NK-92 (cell line): ENCODE results near the gene SOCS1.
"Not testable (repeated sequence)": the region's sequence is repeated elsewhere in the genome, so short reads cannot be mapped to it uniquely, and the experiment has no call there.

ENCODE experiments used
- DNase-seq: peaks from one replicate; lab custom pipeline; 2025; ENCODE audit not compliant: unreplicated experiment; lab: John Stamatoyannopoulos, UW

Gene SOCS1, protein sequence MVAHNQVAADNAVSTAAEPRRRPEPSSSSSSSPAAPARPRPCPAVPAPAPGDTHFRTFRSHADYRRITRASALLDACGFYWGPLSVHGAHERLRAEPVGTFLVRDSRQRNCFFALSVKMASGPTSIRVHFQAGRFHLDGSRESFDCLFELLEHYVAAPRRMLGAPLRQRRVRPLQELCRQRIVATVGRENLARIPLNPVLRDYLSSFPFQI

DNA sequence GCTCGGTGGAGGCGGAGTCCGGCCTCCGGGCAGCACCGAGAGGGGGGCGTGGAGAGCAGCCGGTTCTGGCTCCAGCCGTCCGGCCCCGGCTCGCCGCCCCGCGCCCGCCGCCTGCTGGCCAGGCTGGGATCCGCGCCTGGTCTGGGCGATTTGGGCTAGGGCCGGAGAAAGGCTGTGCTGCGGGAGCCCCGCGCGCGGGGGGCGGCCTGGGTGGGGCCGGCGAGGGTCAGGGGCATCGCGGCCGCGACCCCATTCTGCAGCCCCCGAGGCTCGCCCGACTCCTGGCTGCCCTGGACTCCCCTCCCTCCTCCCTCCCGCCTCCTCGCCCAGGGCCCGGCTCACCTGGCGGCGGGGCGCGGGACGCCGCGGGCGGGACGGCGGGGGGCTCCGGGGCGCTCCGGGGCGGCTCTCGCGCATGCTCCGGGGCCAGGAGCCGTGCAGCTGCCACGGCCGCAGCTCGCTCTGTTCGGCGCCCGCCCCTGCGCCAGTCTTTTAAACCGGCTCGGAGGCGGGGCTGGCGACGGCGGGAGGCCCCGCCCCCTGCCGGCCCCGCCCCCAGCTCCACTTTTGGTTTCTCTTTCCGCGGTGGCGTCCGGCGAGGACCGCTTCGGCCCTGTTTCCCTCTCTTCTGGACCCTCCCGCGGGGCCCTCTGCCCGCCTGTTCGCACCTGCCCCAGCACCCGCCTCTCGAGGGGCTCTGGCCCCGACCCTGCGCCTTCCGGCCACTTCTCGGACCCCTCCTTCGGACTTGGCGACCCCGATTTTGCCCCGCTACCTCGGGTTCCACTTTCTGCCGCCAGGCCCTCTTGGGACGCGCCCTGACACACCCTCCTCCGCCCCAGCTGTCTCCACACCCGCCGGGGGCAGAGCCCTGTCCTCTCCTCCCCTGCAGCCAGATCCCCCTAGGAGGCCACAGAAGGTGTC, at the start of gene SOCS1:
SOCS1 (minus strand) TSS at position 468 of the 924 bp plus-strand sequence. CDS start 726 bp downstream, outside the sequence.
- peak; percentile 27 for DNase-seq

DNA sequence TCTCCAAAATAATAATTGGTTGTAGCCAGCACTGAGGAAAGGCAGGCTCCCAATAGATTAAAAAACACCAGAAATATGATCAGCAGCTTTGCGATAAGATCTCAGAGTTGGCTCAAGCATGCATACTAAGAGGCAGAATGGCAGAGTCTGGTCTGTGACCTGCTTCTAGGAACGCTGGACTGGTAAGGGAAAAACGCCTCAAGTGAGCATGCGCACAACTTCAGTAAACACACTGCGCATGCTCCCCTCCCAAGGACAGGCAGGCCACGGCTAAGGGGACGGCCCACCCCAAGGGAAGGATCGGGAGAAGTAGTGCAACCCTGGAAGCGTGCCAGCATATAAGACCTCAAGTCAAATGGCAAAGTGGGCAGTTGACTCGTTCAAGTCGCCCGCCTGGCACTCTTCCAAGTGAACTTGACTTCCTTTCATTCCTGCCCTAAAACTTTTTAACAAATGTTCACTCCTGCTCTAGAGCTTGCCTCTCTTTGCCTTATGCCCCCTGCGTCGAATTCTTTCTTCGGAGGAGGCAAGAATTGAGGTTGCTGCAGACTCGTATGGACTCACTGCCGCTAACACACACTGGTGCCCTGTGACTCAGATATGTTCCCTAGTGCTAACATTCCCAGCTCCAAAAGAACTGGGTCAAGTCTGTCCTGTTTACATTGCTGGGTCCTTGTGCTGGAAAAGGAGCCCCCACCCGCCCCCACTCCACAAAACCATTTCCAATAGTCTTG, 47.6 kb upstream of the SOCS1 start:
- DNase-seq, result no peak

DNA sequence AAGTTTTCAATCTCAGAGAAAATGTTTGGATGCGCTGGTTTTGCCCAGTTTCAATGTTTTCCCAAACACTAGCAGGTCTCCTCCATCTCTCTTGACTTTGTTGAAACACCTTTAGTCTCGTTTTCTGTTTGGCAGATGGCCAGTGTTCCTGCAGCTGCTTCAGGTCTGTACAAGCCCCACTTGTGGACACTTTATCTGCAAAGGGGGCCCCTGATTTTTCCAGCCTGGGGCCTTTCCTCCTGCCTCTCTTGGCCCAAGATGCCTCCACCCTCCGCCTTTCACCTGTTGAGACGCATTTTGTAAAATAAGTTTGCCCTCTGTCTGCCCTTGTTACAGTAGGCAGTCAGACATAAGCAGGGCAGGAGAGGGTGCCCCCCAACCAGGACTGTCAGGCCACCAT, 47.0 kb upstream of the SOCS1 start:
- DNase-seq, result no peak

DNA sequence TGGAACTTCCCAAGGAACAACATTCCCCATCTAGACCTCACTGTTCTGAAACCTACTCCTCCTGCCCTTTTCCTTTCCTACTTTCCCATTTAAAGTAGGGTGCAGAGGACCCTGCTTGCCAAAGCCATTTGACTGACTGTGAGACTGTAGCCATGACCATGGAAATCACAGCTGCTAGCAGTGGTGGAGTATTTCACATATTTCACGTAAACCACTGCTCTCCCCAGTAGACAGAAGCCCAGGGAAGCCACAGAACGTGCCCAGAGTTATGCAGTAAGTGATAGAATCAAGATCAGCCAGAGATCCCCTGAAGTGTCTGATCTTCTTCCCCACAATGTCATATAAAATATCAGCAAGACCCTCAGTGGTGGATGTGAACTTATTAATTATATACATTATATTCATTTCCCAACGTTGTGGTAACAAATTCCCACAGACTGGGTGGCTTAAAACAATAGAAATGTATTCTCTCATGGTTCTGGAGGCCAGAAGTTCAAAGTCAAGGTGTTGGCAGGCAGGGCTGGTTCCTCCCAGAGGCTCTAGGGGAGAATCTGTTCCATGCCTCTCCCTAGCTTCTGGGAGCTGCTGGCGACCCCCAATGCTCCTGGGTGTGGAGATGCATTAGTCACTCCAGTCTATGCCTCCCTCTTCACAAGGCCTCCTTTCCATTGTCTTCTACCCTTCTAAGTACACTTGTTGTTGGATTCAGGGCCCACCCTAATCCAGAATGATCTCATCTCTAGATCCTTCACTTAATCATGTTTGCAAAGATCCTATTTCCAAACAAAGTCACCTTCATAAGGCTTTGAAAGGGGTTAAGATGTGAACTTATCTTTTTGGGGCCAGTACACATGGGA, 45.9 kb upstream of the SOCS1 start:
- no peak for DNase-seq

DNA sequence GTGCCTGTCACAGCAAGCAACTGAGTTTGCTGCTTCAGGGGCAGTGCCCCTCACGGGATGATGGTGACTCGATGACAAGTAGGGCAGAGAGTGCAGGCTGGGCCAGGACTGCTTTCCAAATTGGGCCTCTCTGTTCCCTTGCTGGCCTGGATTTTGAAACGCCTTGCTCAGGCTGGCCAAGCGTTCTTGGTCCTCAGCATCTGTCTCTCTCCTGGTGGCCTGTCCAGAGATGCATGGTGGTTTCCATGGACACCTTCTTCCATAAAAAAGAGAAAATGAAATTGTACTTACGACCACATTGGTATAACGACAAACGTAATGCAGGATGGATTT, 44.5 kb upstream of the SOCS1 start:
- DNase-seq, result no peak

DNA sequence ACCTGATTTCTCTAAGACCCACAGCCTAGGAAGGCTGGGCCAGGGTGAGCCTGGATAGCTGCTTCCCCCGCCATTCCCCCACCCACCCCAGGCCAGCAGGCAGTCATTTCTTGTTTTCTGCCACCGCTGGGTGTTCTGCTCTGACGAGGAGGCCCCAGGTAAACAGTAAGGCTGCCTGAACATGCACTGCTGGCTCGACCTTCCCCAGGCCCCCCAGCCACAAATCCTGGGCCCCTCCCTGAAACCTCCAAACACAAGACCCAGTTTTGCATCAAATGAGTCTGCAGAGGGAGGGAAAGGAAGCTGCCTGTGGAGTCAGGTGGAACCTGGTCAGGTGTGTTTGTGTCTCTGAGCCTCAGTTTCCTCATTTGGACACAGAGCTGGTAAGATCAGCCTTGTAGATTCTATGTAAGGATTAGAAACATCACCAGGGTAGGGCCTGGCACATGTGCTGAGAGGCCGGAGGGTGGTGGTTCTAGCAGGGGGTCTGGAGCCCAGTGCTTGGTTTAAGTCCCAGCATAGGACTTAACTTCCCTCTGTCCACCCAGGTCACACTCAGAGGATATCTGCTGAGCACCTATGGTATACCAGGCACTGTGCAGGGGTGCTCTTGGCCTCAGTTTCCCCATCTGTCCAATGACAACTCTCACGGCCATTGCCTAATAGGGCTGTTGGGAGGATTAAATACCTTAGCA, 44.0 kb upstream of the SOCS1 start:
- no peak for DNase-seq

DNA sequence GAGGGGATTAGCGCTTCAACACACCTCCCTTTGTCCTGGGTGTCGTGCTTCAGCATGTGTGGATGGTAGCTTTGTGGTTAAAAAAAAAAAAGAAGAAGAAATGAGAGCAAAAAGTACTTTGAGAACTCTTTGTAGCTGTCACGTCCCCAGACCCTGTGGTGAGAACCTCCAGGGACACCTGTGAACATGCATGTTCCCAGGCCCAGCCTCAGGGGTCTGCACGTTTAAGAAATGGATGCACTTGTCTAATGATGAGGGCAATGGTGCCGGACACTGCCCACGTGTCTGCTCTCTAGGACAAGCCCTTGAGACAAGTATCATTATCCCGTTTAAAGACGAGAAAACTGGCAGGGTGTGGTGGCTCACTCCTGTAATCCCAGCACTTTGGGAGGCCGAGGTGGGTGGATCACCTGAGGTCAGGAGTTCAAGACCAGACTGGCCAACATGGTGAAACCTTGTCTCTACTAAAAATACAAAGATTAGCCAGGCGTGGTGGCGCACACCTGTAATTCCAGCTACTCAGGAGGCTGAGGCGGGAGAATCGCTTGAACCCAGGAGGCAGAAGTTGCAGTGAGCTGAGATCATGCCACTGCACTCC, 43.0 kb upstream of the SOCS1 start:
- DNase-seq, result not testable (repeated sequence)

DNA sequence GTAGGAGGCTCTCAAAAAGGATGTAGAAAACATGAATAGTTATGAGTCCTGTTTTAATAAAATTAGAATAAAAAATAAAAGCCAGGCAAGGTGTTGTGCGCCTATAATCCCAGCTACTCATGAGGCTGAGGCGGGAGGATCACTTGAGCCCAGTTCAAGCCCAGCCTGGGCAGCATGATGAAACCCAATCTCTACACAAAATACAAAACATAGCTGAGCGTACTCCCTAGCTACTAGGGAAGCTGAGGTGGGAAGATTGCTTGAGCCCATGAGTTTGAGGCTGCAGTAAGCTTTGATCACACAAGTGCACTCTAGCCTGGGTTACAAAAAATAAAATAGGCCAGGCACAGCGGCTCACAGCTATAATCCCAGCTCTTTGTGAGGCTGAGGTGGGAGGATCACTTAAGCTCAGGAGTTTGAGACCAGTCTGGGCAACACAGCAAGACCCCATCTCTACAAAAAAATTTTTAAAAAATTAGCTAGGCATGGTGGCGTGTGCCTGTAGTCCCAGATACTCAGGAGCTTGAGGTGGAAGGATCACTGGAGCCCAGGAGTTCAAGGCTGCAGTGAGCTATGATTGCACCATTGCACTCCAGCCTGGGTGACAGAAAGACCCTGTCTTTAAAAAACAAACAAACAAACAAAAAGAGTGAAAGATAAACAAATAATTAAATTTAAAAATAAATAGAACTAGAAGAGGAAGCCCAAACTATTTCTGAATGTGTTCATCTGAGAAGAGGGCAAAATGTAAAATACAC, 42.3 kb upstream of the SOCS1 start:
- DNase-seq, result no peak

DNA sequence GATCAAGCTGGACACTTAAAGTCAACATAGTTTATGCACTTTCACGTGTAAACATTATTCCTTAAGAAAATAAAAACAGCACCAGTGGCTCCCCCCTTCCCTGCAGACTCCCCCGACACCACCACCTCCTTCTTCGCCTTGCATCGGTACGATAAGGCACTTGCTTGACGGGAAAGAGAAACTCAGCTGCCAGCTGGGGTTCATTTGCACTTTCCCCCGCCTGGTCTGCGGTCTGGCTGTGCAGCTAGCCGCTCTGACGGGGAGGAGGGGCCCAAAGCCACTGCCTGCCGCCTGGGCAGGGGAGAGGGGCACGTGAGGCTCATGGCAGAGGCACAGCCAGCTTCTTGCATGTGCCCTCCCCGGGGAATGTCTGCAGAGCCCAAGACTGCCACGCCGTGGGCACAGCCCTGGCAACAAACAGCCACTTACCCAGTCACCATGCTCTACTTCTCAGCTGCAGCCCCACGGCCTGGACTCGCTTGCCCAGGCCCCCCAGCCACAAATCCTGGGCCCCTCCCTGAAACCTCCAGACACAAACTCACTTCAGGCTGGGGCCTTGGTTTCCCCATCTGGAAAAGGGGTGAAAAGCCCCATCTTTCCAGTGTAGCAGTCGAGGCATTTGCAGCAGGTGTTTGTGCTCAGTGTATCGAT, 41.6 kb upstream of the SOCS1 start:
- no peak for DNase-seq

DNA sequence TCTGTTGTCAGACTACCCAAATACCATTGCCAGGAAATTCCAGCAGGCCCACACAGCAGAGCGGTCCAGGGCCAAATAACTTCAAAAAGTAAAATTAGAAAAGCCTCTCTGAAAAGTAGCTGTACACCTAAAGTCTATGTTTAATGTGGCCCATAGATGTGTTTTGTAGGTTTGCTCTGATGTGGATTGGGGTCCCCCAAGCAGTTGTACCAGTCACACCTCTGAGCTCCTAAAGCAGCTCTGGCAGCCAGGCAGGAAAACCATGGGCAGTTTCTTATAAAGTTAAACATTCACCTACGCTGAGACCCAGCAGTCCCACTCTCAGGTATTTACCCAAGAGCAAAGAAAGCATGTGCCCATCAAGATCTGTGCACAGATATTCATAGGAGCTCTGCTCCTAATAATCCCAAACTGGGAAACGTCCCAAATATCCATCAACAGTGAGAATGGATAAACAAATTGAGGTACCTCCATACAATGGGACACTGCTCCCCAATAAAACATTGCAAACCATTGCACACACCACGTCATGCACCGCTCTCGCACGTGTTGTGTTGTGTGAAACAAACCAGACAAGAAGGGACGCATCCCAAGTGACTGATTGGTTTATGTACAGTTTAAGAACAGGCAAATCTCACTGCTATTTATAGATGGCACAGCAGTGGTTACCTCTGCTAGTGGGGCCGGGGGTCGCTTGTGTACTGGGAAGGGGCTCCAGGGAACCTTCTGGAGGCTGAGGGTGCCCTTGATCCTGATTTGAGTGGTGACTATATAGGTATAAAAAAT, 40.9 kb upstream of the SOCS1 start:
- no peak for DNase-seq

DNA sequence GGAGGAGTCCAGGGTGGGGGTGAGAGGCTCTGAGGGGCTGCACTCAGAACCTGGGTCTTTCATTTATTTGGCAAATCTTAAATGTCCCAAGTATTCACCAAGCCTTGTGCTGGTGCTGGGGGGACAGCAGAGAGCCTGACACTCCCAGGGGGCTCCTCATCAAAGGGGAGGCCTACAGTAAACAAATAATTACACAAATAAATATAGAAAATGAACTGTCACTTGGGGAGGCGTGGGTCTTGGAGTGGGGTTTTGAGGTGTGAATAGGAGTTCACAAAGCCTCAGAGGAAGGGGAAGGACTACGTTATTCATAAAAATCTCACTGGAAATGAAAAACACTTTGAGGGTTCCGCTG, 40.3 kb upstream of the SOCS1 start:
- DNase-seq, result no peak

DNA sequence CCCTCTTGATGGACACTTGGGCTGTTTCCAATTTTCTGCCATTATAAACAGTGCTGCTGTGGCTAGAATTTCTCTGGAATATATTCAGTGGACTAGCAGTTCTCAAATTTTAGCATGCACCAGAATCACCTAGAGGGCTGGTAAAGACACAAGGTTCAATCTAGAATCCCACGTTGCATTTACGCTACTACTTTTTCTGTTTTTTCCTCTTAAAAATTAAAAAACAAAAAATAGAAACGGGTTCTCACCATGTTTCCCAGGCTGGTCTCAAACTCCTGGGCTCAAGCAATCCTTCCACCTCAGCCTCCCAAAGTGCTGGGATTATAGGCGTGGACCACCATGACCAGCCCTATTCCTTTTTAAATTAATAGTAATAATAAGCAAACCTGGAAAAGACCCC, 39.7 kb upstream of the SOCS1 start:
- no peak for DNase-seq

DNA sequence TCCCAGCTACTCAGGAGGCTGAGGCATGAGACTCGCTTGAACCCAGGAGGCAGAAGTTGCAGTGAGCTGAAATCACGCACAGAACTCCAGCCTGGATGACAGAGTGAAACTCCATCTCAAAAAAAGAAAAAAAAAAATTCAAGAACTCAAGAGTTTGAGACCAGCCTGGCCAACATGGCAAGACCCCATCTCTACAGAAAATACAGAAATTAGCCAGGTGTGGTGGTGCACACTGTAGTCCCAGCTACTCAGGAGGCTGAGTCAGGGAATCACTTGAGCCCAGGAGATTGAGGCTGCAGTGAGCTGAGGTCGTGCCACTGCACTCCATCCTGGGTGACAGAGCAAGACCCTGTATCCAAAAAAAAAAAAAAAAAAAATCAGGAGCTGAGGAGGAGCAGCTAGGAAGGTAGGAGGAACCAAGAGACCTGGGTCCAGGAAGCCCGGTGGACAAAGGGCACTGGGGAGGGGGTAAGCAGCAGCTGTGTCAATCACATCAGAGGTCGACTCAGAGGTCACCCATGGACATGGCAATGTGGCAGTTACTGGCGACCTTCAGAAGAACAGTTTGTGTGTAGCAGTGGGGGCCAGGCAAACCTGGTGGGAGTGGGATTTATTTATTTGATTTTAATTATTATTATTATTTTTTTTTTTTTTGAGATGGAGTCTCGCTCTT, 36.2 kb upstream of the SOCS1 start:
- no peak for DNase-seq

DNA sequence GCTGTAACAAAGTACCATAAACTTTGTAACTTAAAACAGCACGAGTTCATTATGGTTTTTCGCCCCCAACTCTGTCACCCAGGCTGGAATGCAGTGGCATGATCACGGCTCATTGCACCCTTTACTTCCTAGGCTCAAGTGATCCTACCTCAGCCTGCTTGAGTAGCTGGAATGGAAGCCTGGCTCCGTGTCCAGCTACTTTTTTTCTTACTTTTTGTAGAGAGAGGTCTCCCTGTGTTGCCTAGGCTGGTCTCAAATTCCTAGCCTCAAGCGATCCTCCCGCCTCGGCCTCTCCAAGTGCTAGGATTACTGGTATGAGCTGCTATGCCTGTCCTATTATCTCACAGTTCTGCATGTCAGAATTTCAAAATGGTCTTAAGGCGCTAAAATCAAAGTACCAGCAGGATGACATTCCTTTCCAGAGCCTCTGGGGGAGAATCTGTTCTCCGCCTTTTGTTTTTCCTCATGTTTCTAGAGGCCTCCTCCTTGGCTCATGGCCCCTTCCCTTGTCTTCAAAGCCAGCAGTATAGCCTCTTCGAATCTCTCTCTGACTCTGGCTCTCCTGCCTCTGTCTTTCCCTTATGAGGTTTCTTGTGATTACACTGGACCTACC, 35.2 kb upstream of the SOCS1 start:
- DNase-seq, result no peak

DNA sequence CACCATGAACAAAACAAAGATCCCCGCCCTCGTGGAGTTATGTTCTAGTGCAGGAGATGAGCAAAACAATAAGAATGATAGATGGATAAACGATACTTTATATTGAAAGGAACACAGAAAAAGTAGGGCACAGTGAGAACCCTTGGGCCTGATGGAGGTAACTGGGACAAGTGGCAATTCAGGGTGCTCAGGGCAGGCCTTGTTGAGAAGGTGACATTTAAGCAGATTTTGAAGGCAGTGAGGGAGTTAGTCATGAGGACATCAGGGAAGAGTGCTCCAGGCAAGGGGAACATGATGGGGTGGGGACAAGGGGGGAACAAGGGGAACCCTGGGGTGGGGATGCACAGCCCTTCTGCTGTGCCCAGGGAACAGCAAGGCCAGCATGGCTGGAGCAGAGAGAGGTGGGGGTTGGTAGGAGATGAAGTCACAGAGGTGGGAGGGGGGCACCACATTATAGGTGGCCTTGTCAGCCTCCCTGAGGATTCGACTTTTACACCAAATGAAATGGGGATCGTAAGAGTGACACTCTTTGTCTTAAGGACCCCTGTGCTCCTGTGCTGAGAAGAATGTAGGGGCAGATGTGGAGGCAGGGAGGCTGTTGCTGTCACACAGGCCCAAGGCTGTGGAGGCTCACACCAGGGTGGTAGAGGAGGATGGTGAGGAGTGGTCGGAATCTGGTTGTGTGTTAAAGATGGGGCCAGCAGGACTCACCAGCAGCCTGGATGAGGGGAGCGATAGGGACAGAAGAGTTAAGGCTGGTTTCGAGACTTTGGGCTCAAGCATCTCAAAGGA, 34.3 kb upstream of the SOCS1 start:
- no peak for DNase-seq

DNA sequence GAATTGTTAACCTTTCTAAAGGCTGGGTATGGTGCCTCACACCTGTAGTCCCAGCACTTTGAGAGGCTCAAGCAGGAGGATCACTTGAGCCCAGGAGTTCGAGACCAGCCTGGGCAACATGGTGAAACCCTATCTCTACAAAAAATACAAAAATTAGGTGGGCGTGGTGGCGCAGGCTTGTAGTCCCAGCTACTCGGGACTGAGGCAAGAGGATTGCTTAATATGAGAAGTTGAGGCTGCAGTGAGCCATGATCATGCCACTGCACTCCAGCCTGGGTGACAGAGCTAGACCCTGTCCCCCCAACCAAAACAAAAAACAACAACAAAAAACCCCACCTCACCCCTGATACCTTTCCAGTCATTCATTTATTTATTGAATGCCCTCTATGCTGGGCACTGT, 33.7 kb upstream of the SOCS1 start:
- DNase-seq, result not testable (repeated sequence)
